NB4 (cell line): ENCODE data around the gene IFNL4.
A peak's percentile ranks its signal among the peaks of the same experiment; 100 is the strongest.
"Not testable (repeated sequence)": the region's sequence is repeated elsewhere in the genome, so short reads cannot be mapped to it uniquely, and the experiment has no call there.

Source experiments
- DNase-seq: peaks from one replicate; pipeline ENCODE4 v3.0.0; 2010; ENCODE audit warnings: low read depth
- H3K4me3 ChIP-seq: one replicate; pipeline ENCODE4 v1.5.1; 2011; ENCODE audit warnings: mild to moderate bottlenecking, low read depth, low read length, moderate library complexity
- CTCF ChIP-seq: IDR thresholded peaks from one replicate; pipeline ENCODE4 v1.5.1; 2012; ENCODE audit warnings: low read depth, low read length
- MAX ChIP-seq: IDR thresholded peaks from 2 replicates; pipeline ENCODE4 v1.6.1; 2011; ENCODE audit warnings: low read depth, low read length
- MYC ChIP-seq: IDR thresholded peaks from 2 replicates; pipeline ENCODE4 v1.6.1; 2011; ENCODE audit warnings: low read depth, low read length
- POLR2A ChIP-seq: IDR thresholded peaks from 2 replicates; pipeline ENCODE4 v1.6.1; 2011; ENCODE audit warnings: mild to moderate bottlenecking; ENCODE audit not compliant: insufficient read length; ENCODE audit errors: extremely low read depth

IFNL4 gene

GRCh38 chr19:39247701-39248664 lies 673 bp downstream of the IFNL4 start:
- no peak overlapping the region for H3K4me3 ChIP-seq
- no peak for TF ChIP-seq MYC
- TF ChIP-seq MAX: no peak
- TF ChIP-seq CTCF: no peak
- no peak for TF ChIP-seq POLR2A
- no peak for DNase-seq

GRCh38 chr19:39246951-39247669 lies 1.5 kb downstream of the IFNL4 start:
- TF ChIP-seq POLR2A (no peak), MAX (no peak), CTCF (no peak), MYC (no peak)
- H3K4me3 ChIP-seq: no peak overlapping the region
- no peak for DNase-seq

GRCh38 chr19:39245166-39245565 lies 3.5 kb downstream of the IFNL4 start:
- not testable (repeated sequence) for H3K4me3 ChIP-seq, DNase-seq

GRCh38 chr19:39244410-39245100 lies 4.1 kb downstream of the IFNL4 start, which contains the start of gene IFNL3:
TSS of gene IFNL3 (minus strand) at chr19:39245006. CDS start at chr19:39244967, 39 bp downstream.
- not testable (repeated sequence) for H3K4me3 ChIP-seq, DNase-seq

GRCh38 chr19:39243741-39244140 lies 4.9 kb downstream of the IFNL4 start:
- H3K4me3 ChIP-seq, DNase-seq: not testable (repeated sequence)

GRCh38 chr19:39240421-39240820 lies 8.2 kb downstream of the IFNL4 start:
- TF ChIP-seq CTCF (no peak), MYC (no peak), POLR2A (no peak), MAX (no peak)
- H3K4me3 ChIP-seq: no peak overlapping the region
- peak; percentile 14 for DNase-seq

GRCh38 chr19:39238944-39239343 lies 9.7 kb downstream of the IFNL4 start:
- TF ChIP-seq MYC (no peak), MAX (no peak), POLR2A (no peak), CTCF (no peak)
- no peak overlapping the region for H3K4me3 ChIP-seq
- DNase-seq: no peak
